CD4-positive, alpha-beta T cell (primary cell): Measurements from ENCODE around the gene DOCK2. TPM values are rescaled to one million over a fixed set of nuclear protein-coding genes. Genes with fewer than 3 reads are reported as not detected.

Source experiments
- ATAC-seq: fragments of 200-7000 bp; cut with Tn5 transposase; one replicate; pipeline ENCODE4 v1.10.0; 2022; ENCODE audit warnings: mild to moderate bottlenecking; ENCODE audit not compliant: poor library complexity
- CTCF ChIA-PET: fragments of 350-600 bp; sonication (Branson Sonifier 250); formaldehyde crosslinking; loops from one replicate; lab custom pipeline; 2021; ENCODE audit warnings: antibody characterized with exemption, inconsistent platforms; lab: Charles Lee
- POLR2A ChIA-PET: fragments of 350-600 bp; sonication (Branson Sonifier 250); formaldehyde crosslinking; loops from one replicate; lab custom pipeline; 2021; ENCODE audit warnings: antibody characterized with exemption, inconsistent platforms; lab: Charles Lee
- DNase-seq, 14 experiments: peaks; one replicate each; pipeline ENCODE4 v3.0.0-alpha.2; 2013 to 2020; ENCODE audit warnings: mixed read lengths in 2 of 14
- H3K27ac ChIP-seq, 2 donors: one replicate each; pipeline versions ENCODE4 v1.5.1 to v1.7.0; 2013; ENCODE audit warnings: low read length in 2 of 2, low read depth in 1 of 2, mild to moderate bottlenecking in 1 of 2
- H3K27me3 ChIP-seq, 2 experiments: 1 replicate in 1 of 2; 2 replicates in 1 of 2; pipeline versions ENCODE4 v1.6.1 to v1.7.0; 2013; ENCODE audit warnings: low read length in 2 of 2, control low read depth in 1 of 2, mild to moderate bottlenecking in 1 of 2, moderate library complexity in 1 of 2; ENCODE audit not compliant: insufficient read depth in 2 of 2, control insufficient read depth in 1 of 2
- H3K36me3 ChIP-seq: one replicate; pipeline ENCODE4 v1.6.1; 2013; ENCODE audit warnings: low read length, control low read depth; ENCODE audit not compliant: insufficient read depth
- H3K4me1 ChIP-seq: one replicate; pipeline ENCODE4 v1.6.1; 2013; ENCODE audit warnings: low read length, control low read depth; ENCODE audit not compliant: insufficient read depth
- H3K4me3 ChIP-seq: one replicate; pipeline ENCODE4 v1.5.1; 2013; ENCODE audit warnings: mild to moderate bottlenecking, low read length, moderate library complexity
- H3K9me3 ChIP-seq, 2 experiments: 1 replicate in 1 of 2; 2 replicates in 1 of 2; pipeline versions ENCODE4 v1.6.1 to v1.7.0; 2013; ENCODE audit warnings: low read length in 2 of 2, mild to moderate bottlenecking in 2 of 2, control low read depth in 1 of 2, moderate library complexity in 1 of 2; ENCODE audit not compliant: control insufficient read depth in 1 of 2, insufficient read depth in 1 of 2
- H3K27ac Mint-ChIP-seq: one replicate; pipeline ENCODE4 v1.8.0; 2020; ENCODE audit warnings: mixed read lengths
- H3K27me3 Mint-ChIP-seq: one replicate; pipeline ENCODE4 v1.8.0; 2021; ENCODE audit warnings: mixed read lengths
- H3K36me3 Mint-ChIP-seq: one replicate; pipeline ENCODE4 v1.8.0; 2021; ENCODE audit warnings: low read depth, mixed read lengths
- H3K4me1 Mint-ChIP-seq: one replicate; pipeline ENCODE4 v1.8.0; 2021; ENCODE audit warnings: low read depth, mixed read lengths
- H3K4me3 Mint-ChIP-seq: one replicate; pipeline ENCODE4 v1.8.0; 2020; ENCODE audit warnings: mild to moderate bottlenecking, mixed read lengths
- H3K9me3 Mint-ChIP-seq: one replicate; pipeline ENCODE4 v1.8.0; 2020; ENCODE audit warnings: mixed read lengths
- CTCF ChIP-seq: fragments of 200-600 bp; IDR thresholded peaks from one replicate; pipeline ENCODE4 v1.8.0; 2022; ENCODE audit warnings: antibody characterized with exemption, mild to moderate bottlenecking
- intact Hi-C, 2 experiments: fragments of 100-400 bp; cut with DNase I in 1 of 2; cut with micrococcal nuclease in 1 of 2; formaldehyde crosslinking; loops; one replicate each; pipeline versions ENCODE4 v1.15.1 to v1.9.0; 2023 to 2025; cut with DNase I, micrococcal nuclease
- total RNA-seq, 174 experiments: library from RNA in 2 of 174; stranded (reverse) in 2 of 174; gene quantifications; one replicate each; pipeline ENCODE4 v1.2.3 and lab custom pipeline; 2021 to 2026

Gene DOCK2
- total RNA-seq, 2 experiments from 2014 or later = 220 to 229 TPM

DNA sequence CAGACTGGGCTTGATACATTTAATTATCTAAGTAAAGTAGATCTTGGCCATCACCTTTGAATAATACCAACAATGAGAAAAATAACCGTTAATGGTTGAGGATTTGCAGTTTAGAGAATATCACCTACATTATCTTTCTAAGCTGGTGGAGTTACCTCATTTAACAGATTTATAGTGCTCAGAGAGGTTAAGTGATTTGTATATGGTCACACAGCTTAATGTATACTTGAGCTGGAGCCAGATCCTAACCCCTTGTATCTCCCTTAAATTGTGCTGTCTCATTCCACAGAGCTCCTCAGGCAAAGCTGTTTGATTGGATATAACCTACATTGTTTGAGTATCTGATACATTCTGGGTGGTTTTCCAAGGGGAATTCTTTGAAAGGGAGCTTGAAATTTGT is 285.4 kb downstream of the DOCK2 start:
- peaks cover 27% of the 10 kb centered on the region for H3K4me1 Mint-ChIP-seq
- no peaks in the 10 kb centered on the region for H3K9me3 ChIP-seq
- H3K36me3 Mint-ChIP-seq = peaks cover 85% of the 10 kb centered on the region
- no peaks in the 10 kb centered on the region for H3K27me3 Mint-ChIP-seq
- H3K4me3 ChIP-seq = no peak overlapping the region
- H3K27me3 ChIP-seq = no peaks in the 10 kb centered on the region
- intact Hi-C loops = no loop called here
- no peak for TF ChIP-seq CTCF
- H3K4me3 Mint-ChIP-seq = no peak overlapping the region
- H3K9me3 Mint-ChIP-seq = no peaks in the 10 kb centered on the region
- H3K27ac Mint-ChIP-seq = no peak overlapping the region
- DNase-seq = no peak
- ChIA-PET POLR2A (interaction anchor here (0.5 kb wide), 1 partner anchor 952 kb away, joined by 3 read pairs; no protein-coding TSS in a partner anchor), CTCF (no interaction called here)
- ATAC-seq = no peak
- H3K4me1 ChIP-seq = no peaks in the 10 kb centered on the region
- no peak overlapping the region for H3K27ac ChIP-seq
- peaks cover 8% of the 10 kb centered on the region for H3K36me3 ChIP-seq

GRCh38 chr5:169923988-169924387 is 286.9 kb downstream of the DOCK2 start:
- Histone ChIP-seq H3K36me3 (peaks cover 5% of the 10 kb centered on the region), H3K9me3 (no peaks in the 10 kb centered on the region), H3K27ac (no peak overlapping the region), H3K27me3 (no peaks in the 10 kb centered on the region), H3K4me1 (no peaks in the 10 kb centered on the region), H3K4me3 (no peak overlapping the region)
- Mint-ChIP-seq H3K27ac (no peak overlapping the region), H3K4me1 (peaks cover 30% of the 10 kb centered on the region), H3K9me3 (no peaks in the 10 kb centered on the region), H3K27me3 (no peaks in the 10 kb centered on the region), H3K4me3 (no peak overlapping the region), H3K36me3 (peaks cover 81% of the 10 kb centered on the region)
- ChIA-PET POLR2A (no interaction called here), CTCF (no interaction called here)
- DNase-seq (no peak), ATAC-seq (no peak)
- intact Hi-C loops = no loop called here
- no peak for TF ChIP-seq CTCF

DNA sequence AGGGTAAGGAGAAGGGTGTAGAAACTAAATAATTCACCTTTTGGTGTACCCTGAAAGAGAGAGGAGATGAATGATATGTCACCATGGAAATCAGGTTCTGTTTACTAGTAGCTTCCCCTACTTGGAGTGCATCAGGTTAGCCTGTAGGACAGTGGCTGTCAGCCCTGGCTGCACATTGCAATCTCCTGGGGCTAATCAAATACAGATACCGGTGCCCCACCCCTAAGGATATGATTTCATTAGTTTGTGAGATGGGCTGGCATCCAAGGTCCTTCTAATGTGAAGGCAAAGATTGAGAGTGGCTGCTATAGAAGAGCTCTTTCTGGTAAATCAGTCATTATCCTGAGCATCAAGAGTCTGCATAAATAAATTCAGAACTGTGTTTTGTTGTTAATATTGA is 296.1 kb downstream of the DOCK2 start:
- peaks cover 73% of the 10 kb centered on the region for H3K36me3 Mint-ChIP-seq
- CTCF ChIA-PET = no interaction called here

More for the DNA sequence above, 296.1 kb downstream of the DOCK2 start:
- H3K4me3 Mint-ChIP-seq = no peak overlapping the region
- DNase-seq (no peak), ATAC-seq (no peak)
- Histone ChIP-seq H3K27ac (no peak overlapping the region), H3K4me3 (no peak overlapping the region), H3K36me3 (peaks cover 15% of the 10 kb centered on the region), H3K9me3 (no peaks in the 10 kb centered on the region), H3K4me1 (peaks cover 32% of the 10 kb centered on the region), H3K27me3 (no peaks in the 10 kb centered on the region)
- no peaks in the 10 kb centered on the region for H3K9me3 Mint-ChIP-seq
- intact Hi-C loops = no loop called here
- H3K27ac Mint-ChIP-seq = peak overlapping the region; percentile 48
- no peak for TF ChIP-seq CTCF
- H3K4me1 Mint-ChIP-seq = peaks cover 76% of the 10 kb centered on the region
- POLR2A ChIA-PET = no interaction called here
- H3K27me3 Mint-ChIP-seq = no peaks in the 10 kb centered on the region
